Measurements from ENCODE around the gene CXCR1. TPM values are rescaled to one million over a fixed set of nuclear protein-coding genes. Genes with fewer than 3 reads are reported as not detected.
A peak's percentile ranks its signal among the peaks of the same experiment; 100 is the strongest.
"Not testable (repeated sequence)": the region's sequence is repeated elsewhere in the genome, so short reads cannot be mapped to it uniquely, and the experiment has no call there.

CXCR1 gene
- total RNA-seq, 1 experiment from 2014 or later, result not detected

DNA sequence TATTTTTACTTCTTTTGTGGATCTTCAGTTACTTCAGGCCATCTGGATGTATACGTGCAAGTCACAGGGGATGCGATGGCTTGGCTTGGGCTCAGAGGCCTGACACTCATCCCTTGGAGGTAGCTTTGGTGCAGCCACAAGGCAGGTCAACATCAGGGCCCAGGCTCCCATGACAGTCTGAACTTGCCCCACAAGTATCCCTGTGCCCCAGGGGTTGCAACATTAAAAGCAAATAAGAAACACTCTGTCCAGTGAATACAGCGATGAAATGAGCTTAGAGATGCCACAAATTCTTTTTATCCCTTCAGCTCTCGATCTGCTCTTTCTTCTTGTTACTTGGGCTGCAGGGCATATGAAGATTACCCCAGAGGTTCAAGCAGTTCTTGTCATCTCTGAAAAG lies 13.0 kb upstream of the CXCR1 start:
- Histone ChIP-seq H3K4me3 (ENCODE audit: insufficient read depth, low read depth, low read length) (no peak overlapping the region), H3K36me3 (replicated peaks; ENCODE audit: control insufficient read depth, insufficient read depth, low read length) (no peaks in the 10 kb centered on the region), H3K27me3 (ENCODE audit: control insufficient read depth, insufficient read depth, low read length) (no peaks in the 10 kb centered on the region)
- no peak for DNase-seq

DNA sequence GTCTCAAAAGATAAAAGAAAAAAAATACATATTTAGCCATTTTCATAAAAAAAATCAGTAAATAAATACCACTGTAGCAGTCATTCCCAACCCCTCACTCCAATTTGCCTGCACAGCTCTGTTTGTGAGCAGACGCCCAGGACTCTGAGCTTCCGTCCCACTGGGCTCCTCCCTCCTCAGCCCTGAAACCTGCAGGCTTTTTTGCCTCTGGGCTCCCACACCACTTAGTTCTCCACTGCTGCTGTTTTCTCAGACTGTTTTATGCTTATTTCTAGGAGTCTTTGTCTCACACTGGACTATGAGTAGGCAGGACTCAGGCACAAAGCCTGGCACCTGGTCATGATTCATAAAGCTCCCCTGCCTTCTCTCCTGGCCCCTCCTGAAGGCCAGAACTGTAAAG lies 6.1 kb upstream of the CXCR1 start:
- H3K36me3 ChIP-seq (replicated peaks; ENCODE audit: control insufficient read depth, insufficient read depth, low read length), result no peaks in the 10 kb centered on the region
- H3K4me3 ChIP-seq (ENCODE audit: insufficient read depth, low read depth, low read length), result no peak overlapping the region
- no peak for DNase-seq
- H3K27me3 ChIP-seq (ENCODE audit: control insufficient read depth, insufficient read depth, low read length), result no peaks in the 10 kb centered on the region

DNA sequence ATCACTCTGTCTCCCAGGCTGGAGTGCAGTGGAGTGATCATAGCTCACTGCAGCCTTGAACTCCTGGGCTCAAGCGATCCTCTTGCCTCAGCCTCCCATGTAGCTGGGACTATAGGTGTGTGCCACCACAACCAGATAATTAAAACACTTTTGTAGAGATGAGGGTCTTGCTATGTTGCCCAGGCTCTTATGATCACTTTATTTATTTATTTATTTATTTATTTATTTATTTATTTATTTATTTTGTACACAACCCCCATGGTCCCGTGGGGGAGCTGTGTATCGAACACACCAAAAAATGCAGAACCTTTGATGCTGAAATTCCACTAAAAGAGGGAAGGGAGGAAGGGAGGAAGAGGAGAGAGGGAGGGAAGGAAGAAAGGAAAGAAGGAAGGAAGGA lies 5.0 kb upstream of the CXCR1 start:
- H3K36me3 ChIP-seq (replicated peaks; ENCODE audit: control insufficient read depth, insufficient read depth, low read length); DNase-seq; H3K27me3 ChIP-seq (ENCODE audit: control insufficient read depth, insufficient read depth, low read length); H3K4me3 ChIP-seq (ENCODE audit: insufficient read depth, low read depth, low read length): not testable (repeated sequence)

DNA sequence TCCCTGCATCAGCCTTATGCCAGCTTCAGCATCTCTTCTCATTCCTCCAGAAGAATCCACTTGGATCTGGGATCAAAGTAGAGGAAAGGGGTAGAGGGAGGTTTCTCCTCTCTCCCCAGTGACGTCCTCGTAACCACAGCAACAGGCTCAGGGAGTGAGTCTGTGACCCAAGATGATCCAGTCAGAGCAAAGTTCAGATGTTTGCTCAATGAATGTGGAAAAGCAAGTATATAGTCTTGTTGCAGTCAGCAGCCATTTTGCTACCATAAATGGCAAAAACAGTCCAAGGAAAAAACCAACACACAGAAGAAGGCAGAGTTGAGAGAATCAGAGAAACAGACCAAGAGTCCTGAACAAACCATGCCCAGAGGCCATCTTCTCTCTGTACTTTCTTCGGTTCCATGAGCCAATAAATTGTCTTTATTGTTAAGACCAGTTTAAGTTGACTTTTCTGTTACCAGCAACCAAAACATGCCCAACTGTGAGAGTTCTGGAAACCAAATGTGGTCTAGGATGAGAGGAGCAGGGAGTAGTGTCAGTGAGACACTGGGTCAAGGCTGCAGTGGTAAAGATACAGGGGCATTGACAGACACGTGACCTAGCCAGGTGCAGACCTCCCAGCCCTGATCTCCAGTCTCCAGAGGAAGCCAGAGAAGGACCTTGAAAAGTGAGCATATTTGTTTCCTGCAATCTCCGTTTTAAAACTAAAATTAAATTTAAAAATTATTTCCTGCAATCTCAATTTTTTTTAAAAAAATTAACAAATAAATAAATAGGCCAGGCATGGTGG lies 3.2 kb upstream of the CXCR1 start:
- no peak for DNase-seq
- no peak overlapping the region for H3K4me3 ChIP-seq (ENCODE audit: insufficient read depth, low read depth, low read length)
- H3K27me3 ChIP-seq (ENCODE audit: control insufficient read depth, insufficient read depth, low read length), result no peaks in the 10 kb centered on the region
- H3K36me3 ChIP-seq (replicated peaks; ENCODE audit: control insufficient read depth, insufficient read depth, low read length), result no peaks in the 10 kb centered on the region

DNA sequence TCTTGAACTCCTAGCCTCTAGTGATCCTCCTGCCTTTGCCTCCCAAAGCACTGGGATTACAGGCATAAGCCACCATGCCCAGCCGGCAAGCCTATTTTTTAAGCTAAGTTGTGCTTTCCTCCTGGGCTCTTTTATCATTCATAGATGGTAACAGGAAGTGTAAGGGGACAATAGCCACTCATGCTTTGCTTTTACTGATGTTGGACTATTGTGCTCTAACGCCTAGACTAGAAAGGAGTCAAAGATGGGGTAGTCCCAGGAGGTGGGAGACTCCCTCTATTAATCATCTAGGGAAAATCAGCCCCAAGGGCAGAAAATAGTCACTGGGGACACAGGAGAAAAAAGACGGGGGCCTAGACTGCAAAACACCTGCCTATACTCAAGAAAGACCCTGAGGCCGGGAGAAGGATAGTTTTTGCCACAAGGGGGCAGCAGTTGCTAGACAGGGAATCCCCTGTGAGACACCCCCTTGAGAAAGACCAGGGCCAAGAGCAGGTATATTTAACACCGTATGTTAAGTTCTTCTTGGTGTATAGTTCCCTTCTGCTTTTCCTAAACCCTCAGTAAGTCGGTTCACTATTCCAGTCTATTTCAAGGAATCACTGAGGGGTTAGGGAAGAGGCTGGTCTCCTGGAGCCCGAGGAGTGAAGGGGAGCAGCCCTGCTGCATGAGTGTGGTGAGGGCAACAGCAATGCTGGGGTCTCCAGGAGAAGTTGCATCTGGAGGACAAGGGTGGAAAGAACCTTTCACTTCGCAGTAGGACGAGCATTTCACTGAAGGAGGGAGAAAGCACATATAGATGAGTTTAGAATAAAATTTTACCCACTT lies 2.1 kb upstream of the CXCR1 start:
- Histone ChIP-seq H3K27me3 (ENCODE audit: control insufficient read depth, insufficient read depth, low read length) (no peaks in the 10 kb centered on the region), H3K36me3 (replicated peaks; ENCODE audit: control insufficient read depth, insufficient read depth, low read length) (no peaks in the 10 kb centered on the region), H3K4me3 (ENCODE audit: insufficient read depth, low read depth, low read length) (no peak overlapping the region)
- DNase-seq, result peak; percentile 75

GRCh38 chr2:218168016-218168415 lies 1.3 kb upstream of the CXCR1 start:
- no peak for DNase-seq

GRCh38 chr2:218162814-218163213 lies 3.9 kb downstream of the CXCR1 start:
- no peaks in the 10 kb centered on the region; the same call in 1 of the 2 replicates for H3K27me3 ChIP-seq (ENCODE audit: control insufficient read depth, insufficient read depth, low read length)
- no peak overlapping the region for H3K4me3 ChIP-seq (ENCODE audit: insufficient read depth, low read depth, low read length)
- H3K36me3 ChIP-seq (replicated peaks; ENCODE audit: control insufficient read depth, insufficient read depth, low read length), result no peaks in the 10 kb centered on the region
- DNase-seq, result no peak

More at GRCh38 chr2:218168016-218168415, 1.3 kb upstream of the CXCR1 start:
- H3K4me3 ChIP-seq (ENCODE audit: insufficient read depth, low read depth, low read length), result no peak overlapping the region
- H3K36me3 ChIP-seq (replicated peaks; ENCODE audit: control insufficient read depth, insufficient read depth, low read length), result no peaks in the 10 kb centered on the region
- H3K27me3 ChIP-seq (ENCODE audit: control insufficient read depth, insufficient read depth, low read length), result no peaks in the 10 kb centered on the region

- DNase-seq, result no peak
- H3K36me3 ChIP-seq (replicated peaks; ENCODE audit: control insufficient read depth, insufficient read depth, low read length), result no peaks in the 10 kb centered on the region
These were observed 5.1 kb downstream of the CXCR1 start for GRCh38 chr2:218161644-218162043.

DNA sequence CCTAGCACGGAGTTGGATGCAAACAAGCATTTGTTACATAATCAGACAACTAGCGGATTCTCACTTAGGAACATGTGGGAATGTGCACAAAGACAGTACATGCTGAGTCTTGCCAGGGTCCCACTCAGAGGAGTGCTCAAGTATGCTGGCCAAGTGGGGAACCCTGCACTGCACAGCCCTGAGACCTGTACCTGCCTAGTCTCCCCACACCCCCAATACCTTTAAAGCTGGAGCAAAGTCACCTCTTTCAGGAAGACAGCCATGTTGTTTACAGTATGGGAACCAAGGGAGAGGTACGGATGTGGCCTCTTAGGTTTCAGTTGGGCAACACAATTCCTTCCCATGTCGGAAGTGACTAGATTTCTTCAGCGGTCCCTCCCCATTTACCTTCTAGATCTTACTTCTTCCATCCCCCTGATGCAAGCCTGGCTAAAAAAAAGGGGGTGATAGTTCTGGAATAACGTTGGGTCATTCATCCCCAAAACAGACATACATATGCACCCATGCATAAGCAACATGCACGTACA lies 10.7 kb downstream of the CXCR1 start:
- H3K27me3 ChIP-seq (ENCODE audit: control insufficient read depth, insufficient read depth, low read length), result no peaks in the 10 kb centered on the region
- DNase-seq, result no peak
- no peaks in the 10 kb centered on the region for H3K36me3 ChIP-seq (replicated peaks; ENCODE audit: control insufficient read depth, insufficient read depth, low read length)
- H3K4me3 ChIP-seq (ENCODE audit: insufficient read depth, low read depth, low read length), result no peak overlapping the region

More at GRCh38 chr2:218161644-218162043, 5.1 kb downstream of the CXCR1 start:
- Histone ChIP-seq H3K27me3 (ENCODE audit: control insufficient read depth, insufficient read depth, low read length) (no peaks in the 10 kb centered on the region; the same call in 1 of the 2 replicates), H3K4me3 (ENCODE audit: insufficient read depth, low read depth, low read length) (no peak overlapping the region)

- H3K36me3 ChIP-seq (replicated peaks; ENCODE audit: control insufficient read depth, insufficient read depth, low read length), result no peaks in the 10 kb centered on the region
- H3K4me3 ChIP-seq (ENCODE audit: insufficient read depth, low read depth, low read length), result no peak overlapping the region
- no peak for DNase-seq
- no peaks in the 10 kb centered on the region for H3K27me3 ChIP-seq (ENCODE audit: control insufficient read depth, insufficient read depth, low read length)
These were observed 14.0 kb downstream of the CXCR1 start for GRCh38 chr2:218152777-218153176.

DNA sequence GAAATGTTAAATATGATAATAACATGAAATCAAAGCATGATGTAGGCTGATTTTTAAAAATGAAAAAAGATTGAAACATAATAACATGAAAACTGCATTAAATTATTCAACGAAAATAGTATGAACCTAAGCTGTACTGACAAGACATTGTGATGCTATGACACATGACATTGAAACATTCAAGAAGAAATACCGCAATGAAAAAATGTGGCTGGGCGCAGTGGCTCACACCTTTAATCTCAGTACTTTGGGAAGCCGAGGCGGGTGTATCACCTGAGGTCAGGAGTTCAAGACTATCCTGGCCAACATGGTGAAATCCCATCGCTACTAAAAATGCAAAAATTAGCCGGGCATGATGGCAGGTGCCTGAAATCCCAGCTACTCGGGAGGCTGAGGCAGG lies 14.6 kb downstream of the CXCR1 start:
- no peak for DNase-seq
- H3K27me3 ChIP-seq (ENCODE audit: control insufficient read depth, insufficient read depth, low read length), result no peaks in the 10 kb centered on the region
- H3K36me3 ChIP-seq (replicated peaks; ENCODE audit: control insufficient read depth, insufficient read depth, low read length), result no peaks in the 10 kb centered on the region
- no peak overlapping the region for H3K4me3 ChIP-seq (ENCODE audit: insufficient read depth, low read depth, low read length)

GRCh38 chr2:218149848-218150440 lies 16.8 kb downstream of the CXCR1 start:
- no peak overlapping the region for H3K4me3 ChIP-seq (ENCODE audit: insufficient read depth, low read depth, low read length)
- DNase-seq, result no peak
- no peaks in the 10 kb centered on the region for H3K36me3 ChIP-seq (replicated peaks; ENCODE audit: control insufficient read depth, insufficient read depth, low read length)
- no peaks in the 10 kb centered on the region for H3K27me3 ChIP-seq (ENCODE audit: control insufficient read depth, insufficient read depth, low read length)

GRCh38 chr2:218149098-218149497 lies 17.7 kb downstream of the CXCR1 start:
- H3K27me3 ChIP-seq (ENCODE audit: control insufficient read depth, insufficient read depth, low read length), result no peaks in the 10 kb centered on the region
- H3K36me3 ChIP-seq (replicated peaks; ENCODE audit: control insufficient read depth, insufficient read depth, low read length), result no peaks in the 10 kb centered on the region
- no peak for DNase-seq
- H3K4me3 ChIP-seq (ENCODE audit: insufficient read depth, low read depth, low read length), result no peak overlapping the region

- Histone ChIP-seq H3K4me3 (ENCODE audit: insufficient read depth, low read depth, low read length) (no peak overlapping the region), H3K27me3 (ENCODE audit: control insufficient read depth, insufficient read depth, low read length) (no peaks in the 10 kb centered on the region), H3K36me3 (replicated peaks; ENCODE audit: control insufficient read depth, insufficient read depth, low read length) (no peaks in the 10 kb centered on the region)
- DNase-seq, result no peak
These were observed 20.7 kb downstream of the CXCR1 start for GRCh38 chr2:218146056-218146455.
